Measurements from ENCODE around the gene GSX2. TPM values are rescaled to one million over a fixed set of nuclear protein-coding genes. Genes with fewer than 3 reads are reported as not detected.

The GSX2 gene
- total and polyA plus RNA-seq, 2 of the 4 experiments (the other 2 are of a cell fraction) = not detected

DNA sequence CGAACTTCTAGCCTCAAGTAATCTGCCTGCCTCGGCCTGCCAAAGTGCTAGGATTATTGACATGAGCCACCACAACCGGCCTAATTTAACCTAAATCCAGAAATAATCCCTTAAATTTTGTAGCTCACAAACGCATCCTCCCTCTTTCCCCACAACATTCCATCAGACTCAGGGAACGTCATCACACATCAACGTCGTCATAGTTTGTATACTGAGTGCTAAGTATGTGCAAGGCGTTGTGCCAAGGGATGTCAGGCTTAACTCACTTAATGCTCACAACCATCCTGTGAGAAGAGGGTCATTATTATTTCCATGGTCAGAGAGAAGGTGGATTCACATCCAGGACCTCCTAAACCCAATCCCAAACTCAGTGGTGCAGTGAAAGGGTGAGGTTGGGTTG, 9.6 kb upstream of the GSX2 start:
- H3K14ac ChIP-seq (replicated peaks; ENCODE audit: low read depth, low read length) = no peak overlapping the region
- no peak overlapping the region for H2AFZ ChIP-seq (replicated peaks; ENCODE audit: low read length, poor library complexity)
- in situ Hi-C loops (cut with MboI; ENCODE audit: low sequenced_read_pairs) (no loop called here), dilution Hi-C loops (cut with HindIII; ENCODE audit: low sequenced_read_pairs, unreplicated experiment) (no loop called here), intact Hi-C loops (cut with micrococcal nuclease) (no loop called here)
- H3K4me2 ChIP-seq (ENCODE audit: low read depth, low read length) = no peak overlapping the region
- H2BK5ac ChIP-seq (ENCODE audit: low read depth, low read length, poor library complexity, severe bottlenecking) = no peak overlapping the region
- no peak overlapping the region for H4K8ac ChIP-seq (ENCODE audit: low read depth in 2 of 2, low read length in 2 of 2)
- H3K9me1 ChIP-seq (ENCODE audit: insufficient read depth, low read length) = peaks cover 11% of the 10 kb centered on the region; the same call in 1 of the 2 replicates
- H3K36me3 ChIP-seq (ENCODE audit: control insufficient read depth, insufficient read depth, low read length) = no peaks in the 10 kb centered on the region
- H3K9me3 ChIP-seq (ENCODE audit: control insufficient read depth, insufficient read depth, low read length) = no peaks in the 10 kb centered on the region
- H4K91ac ChIP-seq (ENCODE audit: insufficient read depth, low read depth, low read length) = no peak overlapping the region
- no peak overlapping the region for H2BK120ac ChIP-seq (ENCODE audit: low read depth, low read length)
- H3K23ac ChIP-seq (ENCODE audit: low read depth, low read length) = no peak overlapping the region
- 95% methylated on average over 3 of the region's 8 CpGs; no CpG with 5 or more reads in 1 of the 2 experiments for WGBS, 2 experiments (ENCODE audit: extremely low coverage in 2 of 2, insufficient read length in 1 of 2)
- H3K27me3 ChIP-seq (ENCODE audit: control insufficient read depth, insufficient read depth, low read length) = peaks cover under 1% of the 10 kb centered on the region; the same call in 1 of the 2 replicates
- no peak overlapping the region for H3K27ac ChIP-seq (ENCODE audit: insufficient read depth, low read length)
- H3K4me3 ChIP-seq (ENCODE audit: insufficient read depth, low read depth, low read length) = no peak overlapping the region
- H3K4ac ChIP-seq (ENCODE audit: low read depth, low read length) = peak overlapping the region; percentile 62; the same call in 1 of the 2 replicates
- peak overlapping the region; percentile 82; the same call in 1 of the 2 replicates for H2AK5ac ChIP-seq (ENCODE audit: low read depth, low read length)
- DNase-seq (no peak), ATAC-seq (ENCODE audit: low read depth) (no peak)
- H2BK15ac ChIP-seq (ENCODE audit: low read depth, low read length) = peak overlapping the region; percentile 30; the same call in 1 of the 3 replicates
- no peak overlapping the region for H2AK9ac ChIP-seq (replicated peaks; ENCODE audit: low read depth, low read length, poor library complexity)
- ChIA-PET POLR2A (ENCODE audit: unreplicated experiment) (interaction anchor here (0.6 kb wide), 1 partner anchor 135 kb away, joined by 3 read pairs; no protein-coding TSS in a partner anchor), CTCF (no interaction called here)
- no peak overlapping the region for H2BK20ac ChIP-seq (ENCODE audit: low read depth, low read length)
- H3K4me1 ChIP-seq (ENCODE audit: control insufficient read depth, insufficient read depth, low read length) = peaks cover 2% of the 10 kb centered on the region; the same call in 1 of the 2 replicates
- TF ChIP-seq POLR2A (IDR thresholded peaks at IDR 0.05; ENCODE audit: low read depth, low read length) (no peak), CEBPB (IDR thresholded peaks at IDR 0.05; ENCODE audit: low read depth, low read length) (no peak), MAZ (IDR thresholded peaks at IDR 0.05; ENCODE audit: borderline replicate concordance, low read depth, low read length) (no peak), FOS (IDR thresholded peaks at IDR 0.05; ENCODE audit: low read depth, low read length) (no peak), BHLHE40 (IDR thresholded peaks at IDR 0.05; ENCODE audit: low read depth, low read length) (no peak), MAFK (IDR thresholded peaks at IDR 0.05; ENCODE audit: low read depth, low read length) (no peak), SMC3 (IDR thresholded peaks at IDR 0.05; ENCODE audit: low read depth, low read length) (no peak), ELK1 (IDR thresholded peaks at IDR 0.05; ENCODE audit: borderline replicate concordance, low read depth, low read length) (no peak), CHD1 (IDR thresholded peaks at IDR 0.05; ENCODE audit: low read depth, low read length) (no peak), MXI1 (IDR thresholded peaks at IDR 0.05; ENCODE audit: borderline replicate concordance, low read depth, low read length) (no peak), RFX5 (IDR thresholded peaks at IDR 0.05; ENCODE audit: low read depth, low read length) (no peak), RCOR1 (IDR thresholded peaks at IDR 0.05; ENCODE audit: insufficient replicate concordance, low read length) (no peak), RAD21 (IDR thresholded peaks at IDR 0.05; ENCODE audit: low read length) (no peak), NFE2L2 (IDR thresholded peaks at IDR 0.05; ENCODE audit: low read depth, low read length) (no peak)
- TF ChIP-seq, protein P1, sequence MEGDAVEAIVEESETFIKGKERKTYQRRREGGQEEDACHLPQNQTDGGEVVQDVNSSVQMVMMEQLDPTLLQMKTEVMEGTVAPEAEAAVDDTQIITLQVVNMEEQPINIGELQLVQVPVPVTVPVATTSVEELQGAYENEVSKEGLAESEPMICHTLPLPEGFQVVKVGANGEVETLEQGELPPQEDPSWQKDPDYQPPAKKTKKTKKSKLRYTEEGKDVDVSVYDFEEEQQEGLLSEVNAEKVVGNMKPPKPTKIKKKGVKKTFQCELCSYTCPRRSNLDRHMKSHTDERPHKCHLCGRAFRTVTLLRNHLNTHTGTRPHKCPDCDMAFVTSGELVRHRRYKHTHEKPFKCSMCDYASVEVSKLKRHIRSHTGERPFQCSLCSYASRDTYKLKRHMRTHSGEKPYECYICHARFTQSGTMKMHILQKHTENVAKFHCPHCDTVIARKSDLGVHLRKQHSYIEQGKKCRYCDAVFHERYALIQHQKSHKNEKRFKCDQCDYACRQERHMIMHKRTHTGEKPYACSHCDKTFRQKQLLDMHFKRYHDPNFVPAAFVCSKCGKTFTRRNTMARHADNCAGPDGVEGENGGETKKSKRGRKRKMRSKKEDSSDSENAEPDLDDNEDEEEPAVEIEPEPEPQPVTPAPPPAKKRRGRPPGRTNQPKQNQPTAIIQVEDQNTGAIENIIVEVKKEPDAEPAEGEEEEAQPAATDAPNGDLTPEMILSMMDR (conservative IDR thresholded peaks at IDR 0.05; ENCODE audit: low read depth, low read length) = no peak
- TF ChIP-seq, protein P2, sequence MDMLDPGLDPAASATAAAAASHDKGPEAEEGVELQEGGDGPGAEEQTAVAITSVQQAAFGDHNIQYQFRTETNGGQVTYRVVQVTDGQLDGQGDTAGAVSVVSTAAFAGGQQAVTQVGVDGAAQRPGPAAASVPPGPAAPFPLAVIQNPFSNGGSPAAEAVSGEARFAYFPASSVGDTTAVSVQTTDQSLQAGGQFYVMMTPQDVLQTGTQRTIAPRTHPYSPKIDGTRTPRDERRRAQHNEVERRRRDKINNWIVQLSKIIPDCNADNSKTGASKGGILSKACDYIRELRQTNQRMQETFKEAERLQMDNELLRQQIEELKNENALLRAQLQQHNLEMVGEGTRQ (IDR thresholded peaks at IDR 0.05; ENCODE audit: low read depth, low read length) = no peak
- H4K20me1 ChIP-seq (ENCODE audit: insufficient read depth, low read length) = no peaks in the 10 kb centered on the region
- peaks cover 0 to 6% of the 10 kb centered on the region in 2 experiments; a peak in 1 of 4 replicates for H3K79me1 ChIP-seq (ENCODE audit: low read depth in 1 of 2, low read length in 2 of 2)
- H3K18ac ChIP-seq (ENCODE audit: low read depth, low read length) = no peak overlapping the region
- H3K9ac ChIP-seq (ENCODE audit: low read depth, low read length) = no peak overlapping the region
- BruUV-seq (replicated peaks) = no TSS peak
- H4K5ac ChIP-seq (ENCODE audit: low read depth, low read length) = no peak overlapping the region
- no peak overlapping the region for H3K56ac ChIP-seq (ENCODE audit: extremely low read depth, insufficient read depth, low read length)

All from IMR-90 (cell line).